NCI-H460 (cell line): Measurements from ENCODE around the gene TMLHE. TPM values are rescaled to one million over a fixed set of nuclear protein-coding genes. Genes with fewer than 3 reads are reported as not detected.
"Not testable (repeated sequence)": the region's sequence is repeated elsewhere in the genome, so short reads cannot be mapped to it uniquely, and the experiment has no call there.

ENCODE experiments used
- DNase-seq: peaks from one replicate; pipeline ENCODE4 v3.0.0-alpha.2; 2016; ENCODE audit warnings: low read depth; ENCODE audit errors: extremely low read depth
- small RNA-seq, 2 experiments: library from RNA; depleted of rRNA; stranded (forward); fragments of <200 nt; gene quantifications; one replicate each; pipeline ENCODE3, GENCODE V24; 2014
- total RNA-seq: library from RNA; depleted of rRNA; stranded (reverse); fragments of >200 nt; shearing (Covaris generic); gene quantifications from 2 replicates; pipeline ENCODE4 v1.2.3, GENCODE V29; 2014; rRNA removed

Gene TMLHE
- total RNA-seq, 1 experiment from 2014 or later, result 24.4 TPM

GRCh38 chrX:155514225-155514624 lies 98.5 kb downstream of the TMLHE start:
- DNase-seq, result no peak

GRCh38 chrX:155505296-155505695 lies 107.5 kb downstream of the TMLHE start:
- DNase-seq, result no peak

DNA sequence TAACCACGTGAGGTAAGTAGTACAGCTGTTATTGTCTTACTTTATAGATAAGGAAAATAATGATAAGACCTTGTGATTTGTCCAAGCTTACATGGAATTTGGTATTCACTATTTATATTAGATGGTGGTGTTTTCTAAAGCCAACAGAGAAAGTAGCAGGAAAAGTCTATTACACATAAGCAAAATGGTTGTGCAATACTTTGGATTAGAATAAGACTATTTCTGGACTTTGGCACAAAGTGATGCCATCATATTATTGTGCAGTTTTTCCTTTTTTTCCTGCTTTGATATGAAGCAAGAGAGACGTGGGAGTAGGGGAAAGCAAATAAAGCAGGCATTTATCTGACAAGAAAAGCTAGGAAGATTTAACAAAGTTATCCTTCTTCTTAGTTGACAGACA lies 117.6 kb downstream of the TMLHE start:
- not testable (repeated sequence) for DNase-seq

- not testable (repeated sequence) for DNase-seq
Measured at GRCh38 chrX:155491421-155491820, 121.3 kb downstream of the TMLHE start.

- DNase-seq, result not testable (repeated sequence)
Measured at GRCh38 chrX:155477136-155477535, 135.6 kb downstream of the TMLHE start.

GRCh38 chrX:155466269-155466938 lies 146.3 kb downstream of the TMLHE start:
- not testable (repeated sequence) for DNase-seq

DNA sequence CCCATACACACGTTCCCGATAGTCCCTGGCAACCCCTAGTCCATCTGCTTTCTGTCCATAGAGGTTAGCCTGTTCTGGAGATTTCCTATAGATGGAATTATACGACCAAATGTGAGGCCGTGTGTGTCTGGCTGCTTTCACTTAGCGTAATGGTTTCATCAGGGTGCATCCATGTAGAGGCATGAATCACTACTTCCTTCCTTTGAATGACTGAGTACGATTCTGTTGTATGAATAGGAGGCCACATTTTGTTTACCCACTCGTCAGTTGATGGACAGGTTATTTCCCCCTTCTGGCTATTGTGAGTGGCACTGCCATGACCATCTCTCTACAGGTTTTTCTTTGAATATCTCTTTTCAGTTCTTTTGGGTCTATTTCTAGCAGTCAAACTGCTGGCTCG lies 152.3 kb downstream of the TMLHE start:
- not testable (repeated sequence) for DNase-seq

DNA sequence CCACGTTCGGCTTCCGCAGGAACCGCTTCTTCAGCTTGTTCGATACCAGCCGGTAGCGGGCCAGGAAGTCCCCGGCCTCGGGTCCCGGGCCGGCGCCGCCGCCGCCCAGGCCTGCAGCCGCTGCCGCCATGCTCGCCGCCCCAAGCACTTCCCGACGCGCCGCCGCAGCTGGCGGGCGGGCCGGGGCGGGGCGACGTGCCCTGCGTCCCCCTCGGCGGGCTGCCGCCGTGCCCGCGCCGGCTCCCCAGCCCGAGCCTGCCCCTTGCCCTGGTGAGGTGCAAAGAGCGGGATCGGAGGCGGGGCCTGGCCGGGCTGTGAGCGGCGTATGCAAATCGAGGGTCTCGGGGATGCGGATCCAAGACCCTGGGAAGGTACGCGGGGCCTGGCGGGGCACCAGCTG lies 154.3 kb downstream of the TMLHE start, which contains the start of gene F8A3:
Gene F8A3, minus strand, starts transcription at position 150 of the 400 bp plus-strand sequence. Its CDS starts 20 bp downstream, at position 130.
- not testable (repeated sequence) for DNase-seq

DNA sequence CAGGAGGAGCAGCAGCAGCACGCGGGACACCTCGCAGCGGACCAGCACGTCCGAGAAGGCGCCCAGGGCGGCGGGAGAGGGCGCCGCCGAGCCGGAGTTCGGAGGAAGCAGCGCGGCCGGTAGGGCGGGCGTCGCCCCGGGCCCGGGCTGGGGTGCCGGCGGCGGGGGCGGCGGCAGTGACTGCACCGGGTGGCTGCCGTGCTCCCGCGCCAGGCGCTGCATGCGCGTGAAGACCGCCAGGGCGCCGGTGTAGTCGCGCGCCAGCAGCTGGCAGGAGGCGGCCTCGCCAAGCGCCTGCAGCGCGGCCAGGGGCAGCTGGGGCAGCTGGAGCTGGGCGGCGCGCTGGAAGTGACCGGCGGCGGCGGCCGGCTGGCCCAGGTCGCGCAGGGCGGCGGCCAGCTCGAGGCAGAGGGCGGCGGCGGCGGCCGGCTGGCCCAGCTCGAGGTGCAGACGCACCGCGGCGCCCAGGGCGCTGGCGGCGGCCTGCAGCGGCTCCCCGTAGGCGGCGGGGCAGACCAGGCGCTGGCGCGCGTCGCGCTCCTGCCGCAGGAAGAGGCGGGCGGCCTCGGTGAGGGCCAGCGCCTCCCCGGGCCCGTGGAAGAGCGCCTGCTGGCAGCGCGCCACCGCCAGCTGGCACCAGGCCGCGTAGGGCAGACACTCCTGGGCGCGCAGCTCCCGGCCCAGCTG lies 154.8 kb downstream of the TMLHE start:
- DNase-seq, result not testable (repeated sequence)

- DNase-seq, result no peak
Measured at GRCh38 chrX:155441097-155441496, 171.7 kb downstream of the TMLHE start.

Small RNAs within 50 kb of the gene (small RNA-seq; reads per million reads assigned to genes)
- gene MIR1184-3, result 0 reads per million in 2 experiments

Other genes starting within 250 kb of the TMLHE start
- gene F8A2, start 230.9 kb downstream of the TMLHE start, total RNA-seq, result not detected in 2 replicates
- 0.30 and 1.0 TPM in 2 replicates for gene F8A3, start 154.3 kb downstream of the TMLHE start, total RNA-seq
- gene SPRY3, start 366 bp downstream of the TMLHE start, total RNA-seq, result 4.3 and 5.1 TPM in 2 replicates